Keratinocyte (primary cell): ENCODE data around the gene CISH. TPM values are rescaled to one million over a fixed set of nuclear protein-coding genes. Genes with fewer than 3 reads are reported as not detected.

Experiments used
- DNase-seq: peaks from one replicate; pipeline ENCODE4 v3.0.0-alpha.2; 2011; ENCODE audit warnings: low read depth, missing footprints, low spot score
- FAIRE-seq: peaks from 2 replicates; lab custom pipeline; 2011; peaks lifted over from hg19 to GRCh38; lab: Jason Lieb, UNC
- H2AFZ ChIP-seq: 2 replicates; pipeline ENCODE4 v1.6.0; 2012; ENCODE audit warnings: low read length, control low read depth, inconsistent platforms; ENCODE audit not compliant: control insufficient read depth
- H3K27ac ChIP-seq: 2 replicates; pipeline ENCODE4 v1.5.1; 2011; ENCODE audit warnings: low read length; ENCODE audit not compliant: control insufficient read depth, insufficient read depth
- H3K27me3 ChIP-seq: 3 replicates; pipeline ENCODE4 v1.6.0; 2011; ENCODE audit warnings: low read length; ENCODE audit not compliant: control insufficient read depth, insufficient read depth; ENCODE audit errors: extremely low read depth
- H3K36me3 ChIP-seq, 2 experiments: 2 replicates in 1 of 2; 3 replicates in 1 of 2; pipeline ENCODE4 v1.5.1; 2011; ENCODE audit warnings: low read length in 2 of 2, mild to moderate bottlenecking in 1 of 2; ENCODE audit not compliant: control insufficient read depth in 2 of 2, insufficient read depth in 2 of 2; ENCODE audit errors: extremely low read depth in 1 of 2
- H3K4me1 ChIP-seq: 3 replicates; pipeline ENCODE4 v1.5.1; 2011; ENCODE audit warnings: low read length; ENCODE audit not compliant: control insufficient read depth, insufficient read depth; ENCODE audit errors: extremely low read depth
- H3K4me2 ChIP-seq: 3 replicates; pipeline ENCODE4 v1.6.0; 2011; ENCODE audit warnings: low read depth, low read length; ENCODE audit not compliant: control insufficient read depth, insufficient read depth; ENCODE audit errors: extremely low read depth
- H3K4me3 ChIP-seq, 3 experiments: fragments of 200-600 bp in 1 of 3; sonication (generic) in 1 of 3; 2 replicates in 2 of 3; 3 replicates in 1 of 3; pipeline ENCODE4 v1.5.1; 2011 to 2016; ENCODE audit warnings: low read length in 3 of 3, mild to moderate bottlenecking in 3 of 3, control low read depth in 2 of 3, inconsistent platforms in 1 of 3, low read depth in 1 of 3, mixed read lengths in 1 of 3, mixed run types in 1 of 3, moderate library complexity in 1 of 3; ENCODE audit not compliant: control insufficient read depth in 2 of 3, insufficient read depth in 2 of 3; ENCODE audit errors: extremely low read depth in 1 of 3
- H3K79me2 ChIP-seq: 2 replicates; pipeline ENCODE4 v1.6.0; 2012; ENCODE audit warnings: low read length; ENCODE audit not compliant: control insufficient read depth, insufficient read depth
- H3K9ac ChIP-seq: 3 replicates; pipeline ENCODE4 v1.6.0; 2011; ENCODE audit warnings: low read length; ENCODE audit not compliant: control insufficient read depth, insufficient read depth; ENCODE audit errors: extremely low read depth
- H3K9me1 ChIP-seq: 3 replicates; pipeline ENCODE4 v1.6.0; 2011; ENCODE audit warnings: low read length; ENCODE audit not compliant: control insufficient read depth, insufficient read depth; ENCODE audit errors: extremely low read depth
- H3K9me3 ChIP-seq: 2 replicates; pipeline ENCODE4 v1.5.1; 2012; ENCODE audit warnings: low read depth, low read length; ENCODE audit not compliant: control insufficient read depth
- H4K20me1 ChIP-seq: 3 replicates; pipeline ENCODE4 v1.6.0; 2011; ENCODE audit warnings: low read length; ENCODE audit not compliant: control insufficient read depth, insufficient read depth; ENCODE audit errors: extremely low read depth
- EZH2 ChIP-seq: IDR thresholded peaks from one replicate; pipeline ENCODE4 v1.6.1; 2012; ENCODE audit warnings: inconsistent platforms, mild to moderate bottlenecking, low read length, moderate library complexity
- dilution Hi-C: fragments of 300-500 bp; cut with MboI; formaldehyde crosslinking; loops from one replicate; pipeline ENCODE4 v1.7.0; 2020; ENCODE audit warnings: low sequenced_read_pairs; ENCODE audit not compliant: extremely low pct_ligation_motif_present
- polyA plus RNA-seq, 5 experiments: library from polyadenylated mRNA; depleted of rRNA in 3 of 5; stranded (reverse) in 3 of 5; stranded (forward) in 1 of 5; unstranded in 1 of 5; fragments of >200 nt; gene quantifications; 1 replicate in 1 of 5; 2 replicates in 3 of 5; 3 replicates in 1 of 5; pipeline versions ENCODE4 v1.2.1 to v1.2.3, GENCODE V29; 2011 to 2012; ENCODE audit warnings: missing spikeins in 2 of 5, low read depth in 1 of 5, low replicate concordance in 1 of 5
- TF ChIP-seq, protein P1 (sequence below), 3 experiments: IDR thresholded peaks in 1 of 3; conservative IDR thresholded peaks in 1 of 3; optimal IDR thresholded peaks in 1 of 3; 2 replicates in 2 of 3; 3 replicates in 1 of 3; pipeline versions ENCODE3 to v1.5.1; 2011; ENCODE audit warnings: low read length in 3 of 3, mild to moderate bottlenecking in 3 of 3, moderate library complexity in 2 of 3, control low read depth in 1 of 3, inconsistent platforms in 1 of 3; ENCODE audit not compliant: insufficient read depth in 2 of 3; ENCODE audit errors: extremely low read depth in 1 of 3

The CISH gene
- polyA plus RNA-seq, 1 donor (not counting 4 experiments of a cell fraction or from before 2014, with no cell fraction given) = 1.8 TPM

DNA sequence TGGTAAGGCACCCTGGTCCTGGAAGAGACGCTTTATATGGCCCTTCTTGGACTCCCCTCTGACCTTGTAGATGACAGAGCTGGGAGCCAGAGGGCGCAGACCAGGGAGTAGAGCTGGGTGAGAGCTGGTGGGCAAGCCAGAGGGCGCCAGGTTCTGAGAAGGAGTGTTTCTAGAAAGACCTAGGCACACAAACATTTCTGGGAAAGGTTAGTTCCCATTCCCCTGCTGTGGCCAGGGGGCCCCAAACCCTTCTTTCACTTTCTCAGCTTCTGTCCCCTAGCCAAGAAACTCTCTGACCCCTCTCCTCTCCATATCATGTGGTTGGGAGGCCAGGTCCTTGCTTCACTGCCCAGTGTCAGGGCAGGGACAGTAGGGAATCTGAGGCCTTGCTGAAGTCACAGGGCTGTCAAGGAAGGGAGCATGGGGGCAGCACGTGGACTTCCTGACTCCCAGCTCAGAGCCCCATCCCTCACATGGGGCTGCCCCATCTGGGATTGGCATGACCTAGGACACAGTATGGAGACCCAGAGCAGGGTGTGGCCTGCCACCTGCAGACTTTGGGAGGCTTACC is 38.7 kb downstream of the CISH start:
- Histone ChIP-seq H3K27me3 (no peaks in the 10 kb centered on the region), H3K36me3 (peaks cover 10 to 20% of the 10 kb centered on the region in 2 experiments), H3K4me2 (no peak overlapping the region), H3K4me3 (no peak overlapping the region), H4K20me1 (no peaks in the 10 kb centered on the region), H3K9me1 (no peaks in the 10 kb centered on the region), H3K9me3 (no peaks in the 10 kb centered on the region), H3K9ac (no peak overlapping the region), H3K4me1 (peaks cover 21% of the 10 kb centered on the region), H2AFZ (no peak overlapping the region), H3K79me2 (peaks cover 7% of the 10 kb centered on the region), H3K27ac (no peak overlapping the region)
- DNase-seq (no peak), FAIRE-seq (no peak)
- TF ChIP-seq EZH2 = no peak
- TF ChIP-seq, protein P1, sequence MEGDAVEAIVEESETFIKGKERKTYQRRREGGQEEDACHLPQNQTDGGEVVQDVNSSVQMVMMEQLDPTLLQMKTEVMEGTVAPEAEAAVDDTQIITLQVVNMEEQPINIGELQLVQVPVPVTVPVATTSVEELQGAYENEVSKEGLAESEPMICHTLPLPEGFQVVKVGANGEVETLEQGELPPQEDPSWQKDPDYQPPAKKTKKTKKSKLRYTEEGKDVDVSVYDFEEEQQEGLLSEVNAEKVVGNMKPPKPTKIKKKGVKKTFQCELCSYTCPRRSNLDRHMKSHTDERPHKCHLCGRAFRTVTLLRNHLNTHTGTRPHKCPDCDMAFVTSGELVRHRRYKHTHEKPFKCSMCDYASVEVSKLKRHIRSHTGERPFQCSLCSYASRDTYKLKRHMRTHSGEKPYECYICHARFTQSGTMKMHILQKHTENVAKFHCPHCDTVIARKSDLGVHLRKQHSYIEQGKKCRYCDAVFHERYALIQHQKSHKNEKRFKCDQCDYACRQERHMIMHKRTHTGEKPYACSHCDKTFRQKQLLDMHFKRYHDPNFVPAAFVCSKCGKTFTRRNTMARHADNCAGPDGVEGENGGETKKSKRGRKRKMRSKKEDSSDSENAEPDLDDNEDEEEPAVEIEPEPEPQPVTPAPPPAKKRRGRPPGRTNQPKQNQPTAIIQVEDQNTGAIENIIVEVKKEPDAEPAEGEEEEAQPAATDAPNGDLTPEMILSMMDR (optimal IDR thresholded peaks at IDR 0.05 in 1 of 3, IDR thresholded peaks at IDR 0.05 in 1 of 3, conservative IDR thresholded peaks at IDR 0.05 in 1 of 3; ENCODE audit: extremely low read depth in 1 of 3, insufficient read depth in 2 of 3, low read length in 3 of 3) = no peak
- dilution Hi-C loops = no loop called here

DNA sequence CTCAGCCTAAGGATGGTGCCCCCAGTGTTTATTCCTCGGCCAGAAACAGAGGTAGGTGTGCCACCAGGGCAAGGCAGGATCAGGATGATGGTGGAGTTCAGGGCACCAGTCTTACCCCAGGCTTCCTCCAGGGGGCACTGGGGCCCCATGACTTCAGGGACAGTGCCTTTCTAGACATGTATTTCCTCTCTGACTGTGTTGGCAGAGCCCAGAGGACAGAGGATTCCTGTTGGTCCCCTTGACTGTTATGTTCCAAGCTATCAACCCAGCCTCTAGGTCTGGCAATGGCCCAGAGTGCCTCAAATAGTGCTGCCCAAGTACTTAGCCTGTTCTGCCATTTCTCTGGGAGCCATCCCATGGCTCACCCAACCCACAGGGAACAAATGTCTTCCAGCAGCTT is 39.4 kb downstream of the CISH start:
- dilution Hi-C loops = no loop called here
- H3K9me3 ChIP-seq = no peaks in the 10 kb centered on the region
- H3K9me1 ChIP-seq = no peaks in the 10 kb centered on the region
- no peak overlapping the region for H2AFZ ChIP-seq
- H3K4me1 ChIP-seq = peaks cover 25% of the 10 kb centered on the region
- TF ChIP-seq, protein P1 (optimal IDR thresholded peaks at IDR 0.05 in 1 of 3, IDR thresholded peaks at IDR 0.05 in 1 of 3, conservative IDR thresholded peaks at IDR 0.05 in 1 of 3; ENCODE audit: extremely low read depth in 1 of 3, insufficient read depth in 2 of 3, low read length in 3 of 3) = peak in 2 of 3 experiments; percentile 92 to 94
- no peak for TF ChIP-seq EZH2
- no peak overlapping the region for H3K9ac ChIP-seq
- no peak overlapping the region for H3K27ac ChIP-seq
- no peaks in the 10 kb centered on the region for H4K20me1 ChIP-seq
- H3K79me2 ChIP-seq = peaks cover 7% of the 10 kb centered on the region
- FAIRE-seq = peak; percentile 93
- DNase-seq = no peak
- H3K27me3 ChIP-seq = no peaks in the 10 kb centered on the region
- H3K4me3 ChIP-seq = no peak overlapping the region
- no peak overlapping the region for H3K4me2 ChIP-seq
- H3K36me3 ChIP-seq = peaks cover 9 to 17% of the 10 kb centered on the region in 2 experiments
